Liver (tissue), 9 donors: ENCODE measurements around the gene PRPF6. TPM values are rescaled to one million over a fixed set of nuclear protein-coding genes. Genes with fewer than 3 reads are reported as not detected.

ENCODE experiments used
- DNase-seq: peaks from one replicate; pipeline ENCODE4 v3.0.0-alpha.2; 2017; ENCODE audit warnings: low spot score
- H3K27ac ChIP-seq, 2 donors: one replicate each; pipeline ENCODE4 v1.7.0; 2013; ENCODE audit warnings: inconsistent platforms in 2 of 2, low read length in 2 of 2, control low read depth in 1 of 2, low read depth in 1 of 2, mild to moderate bottlenecking in 1 of 2
- H3K27me3 ChIP-seq, 4 donors: one replicate each; pipeline versions ENCODE4 v1.6.1 to v1.7.0; 2013; ENCODE audit warnings: low read length in 3 of 4, inconsistent platforms in 1 of 4, mild to moderate bottlenecking in 1 of 4, moderate library complexity in 1 of 4; ENCODE audit not compliant: control insufficient read depth in 4 of 4, insufficient read depth in 4 of 4
- H3K36me3 ChIP-seq, 4 donors: one replicate each; pipeline versions ENCODE4 v1.6.1 to v1.7.0; 2013; ENCODE audit warnings: low read length in 3 of 4, mild to moderate bottlenecking in 3 of 4, low read depth in 1 of 4, moderate library complexity in 1 of 4; ENCODE audit not compliant: control insufficient read depth in 4 of 4, insufficient read depth in 3 of 4
- H3K4me1 ChIP-seq, 4 donors: one replicate each; pipeline versions ENCODE4 v1.6.1 to v1.7.0; 2013; ENCODE audit warnings: low read length in 3 of 4, mild to moderate bottlenecking in 3 of 4, moderate library complexity in 1 of 4; ENCODE audit not compliant: control insufficient read depth in 4 of 4, insufficient read depth in 4 of 4
- H3K4me3 ChIP-seq, 3 donors: one replicate each; pipeline versions ENCODE4 v1.6.1 to v1.7.0; 2013; ENCODE audit warnings: low read length in 3 of 3, control low read depth in 1 of 3, low read depth in 1 of 3, mild to moderate bottlenecking in 1 of 3
- H3K9ac ChIP-seq, 2 donors: one replicate each; pipeline ENCODE4 v1.7.0; 2013; ENCODE audit warnings: low read length in 2 of 2, mild to moderate bottlenecking in 2 of 2, moderate library complexity in 2 of 2, control low read depth in 1 of 2, low read depth in 1 of 2
- H3K9me3 ChIP-seq, 4 donors: one replicate each; pipeline versions ENCODE4 v1.6.1 to v1.7.0; 2013; ENCODE audit warnings: low read length in 3 of 4; ENCODE audit not compliant: control insufficient read depth in 4 of 4
- CTCF ChIP-seq: fragments of 150-350 bp; IDR thresholded peaks from 2 replicates; pipeline ENCODE4 v1.5.1; 2017; ENCODE audit warnings: improper control_type of control experiment, low read depth, low read length; ENCODE audit not compliant: missing input control
- EGR1 ChIP-seq, 2 donors: IDR thresholded peaks; 2 replicates each; pipeline ENCODE4 v1.6.1; 2016 to 2018; ENCODE audit warnings: antibody characterized with exemption in 2 of 2, low read depth in 2 of 2
- FOXA1 ChIP-seq: IDR thresholded peaks from 2 replicates; pipeline ENCODE4 v1.6.1; 2016; ENCODE audit warnings: antibody characterized with exemption
- FOXA2 ChIP-seq: IDR thresholded peaks from 2 replicates; pipeline ENCODE4 v1.6.1; 2016; ENCODE audit warnings: antibody characterized with exemption
- GABPA ChIP-seq, 2 donors: IDR thresholded peaks in 1 of 2; conservative IDR thresholded peaks in 1 of 2; 2 replicates each; pipeline ENCODE4 v1.6.1; 2016; ENCODE audit warnings: antibody characterized with exemption in 2 of 2, mild to moderate bottlenecking in 1 of 2, moderate library complexity in 1 of 2
- HNF4A ChIP-seq, 2 donors: conservative IDR thresholded peaks; 2 replicates each; pipeline ENCODE4 v1.6.1; 2016; ENCODE audit warnings: antibody characterized with exemption in 2 of 2, mild to moderate bottlenecking in 2 of 2
- HNF4G ChIP-seq: IDR thresholded peaks from 2 replicates; pipeline ENCODE4 v1.6.1; 2016; ENCODE audit warnings: antibody characterized with exemption
- JUND ChIP-seq, 2 donors: IDR thresholded peaks; 2 replicates each; pipeline ENCODE4 v1.6.1; 2016; ENCODE audit warnings: antibody characterized with exemption in 2 of 2
- NR2F2 ChIP-seq: IDR thresholded peaks from 2 replicates; pipeline ENCODE4 v1.6.1; 2016; ENCODE audit warnings: antibody characterized with exemption
- RAD21 ChIP-seq, 2 donors: IDR thresholded peaks; 2 replicates each; pipeline ENCODE4 v1.6.1; 2016; ENCODE audit warnings: antibody characterized with exemption in 2 of 2, mild to moderate bottlenecking in 2 of 2
- RXRA ChIP-seq, 2 donors: IDR thresholded peaks; 2 replicates each; pipeline ENCODE4 v1.6.1; 2017 to 2018; ENCODE audit warnings: antibody characterized with exemption in 2 of 2, mild to moderate bottlenecking in 1 of 2
- SP1 ChIP-seq: IDR thresholded peaks from 2 replicates; pipeline ENCODE4 v1.6.1; 2018; ENCODE audit warnings: antibody characterized with exemption, mild to moderate bottlenecking
- TAF1 ChIP-seq: conservative IDR thresholded peaks from 2 replicates; pipeline ENCODE4 v1.6.1; 2016; ENCODE audit warnings: antibody characterized with exemption, mild to moderate bottlenecking
- YY1 ChIP-seq: IDR thresholded peaks from 2 replicates; pipeline ENCODE4 v1.6.1; 2016; ENCODE audit warnings: antibody characterized with exemption, mild to moderate bottlenecking
- WGBS: extraction: QIAGEN DNeasy Blood & Tissue Kit; methylation state at CpG from one replicate; pipeline ENCODE4 v1.1.7; 2013; 5-methylcytosine and 5-hydroxymethylcytosine counted together
- polyA plus RNA-seq, 2 donors: library from polyadenylated mRNA; stranded (reverse) in 1 of 2; unstranded in 1 of 2; fragments of 200-250 nt in 1 of 2; fragments of >200 nt in 1 of 2; fragmentation: Nextera tagmentation in 1 of 2; extraction: Ambion mirVana in 1 of 2; gene quantifications; one replicate each; pipeline versions ENCODE4 v1.2.1 to v1.2.3, GENCODE V29; 2013 to 2015
- total RNA-seq, 2 donors: library from RNA; depleted of rRNA; stranded (reverse); fragments of >200 nt; gene quantifications; one replicate each; pipeline ENCODE4 v1.2.3, GENCODE V29; 2014
- TF ChIP-seq, protein P1 (sequence below): IDR thresholded peaks from 2 replicates; pipeline ENCODE4 v1.6.1; 2016; ENCODE audit warnings: antibody characterized with exemption
- TF ChIP-seq, protein P2 (sequence below): IDR thresholded peaks from 2 replicates; pipeline ENCODE4 v1.6.1; 2016; ENCODE audit warnings: antibody characterized with exemption
- TF ChIP-seq, protein P3 (sequence below): IDR thresholded peaks from 2 replicates; pipeline ENCODE4 v1.6.1; 2016; ENCODE audit warnings: antibody characterized with exemption
- TF ChIP-seq, protein P4 (sequence below): IDR thresholded peaks from 2 replicates; pipeline ENCODE4 v1.6.1; 2016; ENCODE audit warnings: antibody characterized with exemption, mild to moderate bottlenecking
- donor health status: healthy.
- donor health status: healthy.
- donor health status: healthy.
- donor health status: healthy.
- donor health status: healthy.

The PRPF6 gene
- total and polyA plus RNA-seq, 4 donors = 16.3 to 24.9 (median 23.1) TPM

- 97% methylated on average over 27 of the region's 27 CpGs for WGBS
- H3K36me3 ChIP-seq = peaks cover 10 to 45% (median 18%) of the 10 kb centered on the region in 4 donors
- peaks cover 11 to 20% (median 18%) of the 10 kb centered on the region in 4 donors for H3K4me1 ChIP-seq
- TF ChIP-seq NR2F2 (no peak), FOXA2 (no peak), HNF4A (conservative IDR thresholded peaks at IDR 0.05) (no peak), FOXA1 (no peak), GABPA (IDR thresholded peaks at IDR 0.05 in 1 of 2, conservative IDR thresholded peaks at IDR 0.05 in 1 of 2) (no peak), TAF1 (no peak), CTCF (no peak), YY1 (no peak), RXRA (IDR thresholded peaks at IDR 0.05) (no peak), RAD21 (IDR thresholded peaks at IDR 0.05) (no peak), JUND (IDR thresholded peaks at IDR 0.05) (no peak), EGR1 (IDR thresholded peaks at IDR 0.05; ENCODE audit: low read depth in 2 of 2) (no peak), SP1 (no peak)
- TF ChIP-seq, protein P1, sequence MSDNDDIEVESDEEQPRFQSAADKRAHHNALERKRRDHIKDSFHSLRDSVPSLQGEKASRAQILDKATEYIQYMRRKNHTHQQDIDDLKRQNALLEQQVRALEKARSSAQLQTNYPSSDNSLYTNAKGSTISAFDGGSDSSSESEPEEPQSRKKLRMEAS = no peak
- TF ChIP-seq, protein P2, sequence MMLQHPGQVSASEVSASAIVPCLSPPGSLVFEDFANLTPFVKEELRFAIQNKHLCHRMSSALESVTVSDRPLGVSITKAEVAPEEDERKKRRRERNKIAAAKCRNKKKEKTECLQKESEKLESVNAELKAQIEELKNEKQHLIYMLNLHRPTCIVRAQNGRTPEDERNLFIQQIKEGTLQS = no peak
- TF ChIP-seq, protein P3, sequence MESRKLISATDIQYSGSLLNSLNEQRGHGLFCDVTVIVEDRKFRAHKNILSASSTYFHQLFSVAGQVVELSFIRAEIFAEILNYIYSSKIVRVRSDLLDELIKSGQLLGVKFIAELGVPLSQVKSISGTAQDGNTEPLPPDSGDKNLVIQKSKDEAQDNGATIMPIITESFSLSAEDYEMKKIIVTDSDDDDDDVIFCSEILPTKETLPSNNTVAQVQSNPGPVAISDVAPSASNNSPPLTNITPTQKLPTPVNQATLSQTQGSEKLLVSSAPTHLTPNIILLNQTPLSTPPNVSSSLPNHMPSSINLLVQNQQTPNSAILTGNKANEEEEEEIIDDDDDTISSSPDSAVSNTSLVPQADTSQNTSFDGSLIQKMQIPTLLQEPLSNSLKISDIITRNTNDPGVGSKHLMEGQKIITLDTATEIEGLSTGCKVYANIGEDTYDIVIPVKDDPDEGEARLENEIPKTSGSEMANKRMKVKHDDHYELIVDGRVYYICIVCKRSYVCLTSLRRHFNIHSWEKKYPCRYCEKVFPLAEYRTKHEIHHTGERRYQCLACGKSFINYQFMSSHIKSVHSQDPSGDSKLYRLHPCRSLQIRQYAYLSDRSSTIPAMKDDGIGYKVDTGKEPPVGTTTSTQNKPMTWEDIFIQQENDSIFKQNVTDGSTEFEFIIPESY = no peak
- no peaks in the 10 kb centered on the region for H3K9me3 ChIP-seq
- H3K27ac ChIP-seq = no peak overlapping the region
- no peaks in the 10 kb centered on the region for H3K27me3 ChIP-seq
- no peak overlapping the region for H3K9ac ChIP-seq
- DNase-seq = no peak
- no peak overlapping the region for H3K4me3 ChIP-seq
Measured at GRCh38 chr20:63966172-63966943, 14.6 kb upstream of the PRPF6 start.

GRCh38 chr20:63966944-63967322 is 14.0 kb upstream of the PRPF6 start:
- H3K9ac ChIP-seq = no peak overlapping the region
- no peak overlapping the region for H3K27ac ChIP-seq
- WGBS = 96% methylated on average over 13 of the region's 13 CpGs
- H3K4me3 ChIP-seq = no peak overlapping the region
- DNase-seq = no peak
- H3K27me3 ChIP-seq = no peaks in the 10 kb centered on the region
- H3K9me3 ChIP-seq = no peaks in the 10 kb centered on the region
- H3K36me3 ChIP-seq = peaks cover 10 to 40% (median 16%) of the 10 kb centered on the region in 4 donors
- H3K4me1 ChIP-seq = peaks cover 11 to 20% (median 18%) of the 10 kb centered on the region in 4 donors
- no peak for TF ChIP-seq SP1
- TF ChIP-seq FOXA1 = no peak
- TF ChIP-seq, protein P4, sequence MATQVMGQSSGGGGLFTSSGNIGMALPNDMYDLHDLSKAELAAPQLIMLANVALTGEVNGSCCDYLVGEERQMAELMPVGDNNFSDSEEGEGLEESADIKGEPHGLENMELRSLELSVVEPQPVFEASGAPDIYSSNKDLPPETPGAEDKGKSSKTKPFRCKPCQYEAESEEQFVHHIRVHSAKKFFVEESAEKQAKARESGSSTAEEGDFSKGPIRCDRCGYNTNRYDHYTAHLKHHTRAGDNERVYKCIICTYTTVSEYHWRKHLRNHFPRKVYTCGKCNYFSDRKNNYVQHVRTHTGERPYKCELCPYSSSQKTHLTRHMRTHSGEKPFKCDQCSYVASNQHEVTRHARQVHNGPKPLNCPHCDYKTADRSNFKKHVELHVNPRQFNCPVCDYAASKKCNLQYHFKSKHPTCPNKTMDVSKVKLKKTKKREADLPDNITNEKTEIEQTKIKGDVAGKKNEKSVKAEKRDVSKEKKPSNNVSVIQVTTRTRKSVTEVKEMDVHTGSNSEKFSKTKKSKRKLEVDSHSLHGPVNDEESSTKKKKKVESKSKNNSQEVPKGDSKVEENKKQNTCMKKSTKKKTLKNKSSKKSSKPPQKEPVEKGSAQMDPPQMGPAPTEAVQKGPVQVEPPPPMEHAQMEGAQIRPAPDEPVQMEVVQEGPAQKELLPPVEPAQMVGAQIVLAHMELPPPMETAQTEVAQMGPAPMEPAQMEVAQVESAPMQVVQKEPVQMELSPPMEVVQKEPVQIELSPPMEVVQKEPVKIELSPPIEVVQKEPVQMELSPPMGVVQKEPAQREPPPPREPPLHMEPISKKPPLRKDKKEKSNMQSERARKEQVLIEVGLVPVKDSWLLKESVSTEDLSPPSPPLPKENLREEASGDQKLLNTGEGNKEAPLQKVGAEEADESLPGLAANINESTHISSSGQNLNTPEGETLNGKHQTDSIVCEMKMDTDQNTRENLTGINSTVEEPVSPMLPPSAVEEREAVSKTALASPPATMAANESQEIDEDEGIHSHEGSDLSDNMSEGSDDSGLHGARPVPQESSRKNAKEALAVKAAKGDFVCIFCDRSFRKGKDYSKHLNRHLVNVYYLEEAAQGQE = no peak
- TF ChIP-seq, protein P2 = no peak
- TF ChIP-seq, protein P1 = no peak
- TF ChIP-seq NR2F2 = no peak
- no peak for TF ChIP-seq EGR1 (IDR thresholded peaks at IDR 0.05; ENCODE audit: low read depth in 2 of 2)
- no peak for TF ChIP-seq RAD21 (IDR thresholded peaks at IDR 0.05)
- no peak for TF ChIP-seq YY1
- no peak for TF ChIP-seq HNF4G
- TF ChIP-seq, protein P3 = no peak
- no peak for TF ChIP-seq RXRA (IDR thresholded peaks at IDR 0.05)
- no peak for TF ChIP-seq HNF4A (conservative IDR thresholded peaks at IDR 0.05)
- no peak for TF ChIP-seq GABPA (IDR thresholded peaks at IDR 0.05 in 1 of 2, conservative IDR thresholded peaks at IDR 0.05 in 1 of 2)
- no peak for TF ChIP-seq TAF1
- no peak for TF ChIP-seq JUND (IDR thresholded peaks at IDR 0.05)
